Fibroblast of skin of scalp (primary cell): ENCODE data around the gene MOBP. TPM values are rescaled to one million over a fixed set of nuclear protein-coding genes. Genes with fewer than 3 reads are reported as not detected.
"Not testable (repeated sequence)": the region's sequence is repeated elsewhere in the genome, so short reads cannot be mapped to it uniquely, and the experiment has no call there.

Experiments
- DNase-seq: peaks from one replicate; pipeline ENCODE4 v3.0.0-alpha.2; 2013
- polyA plus RNA-seq, 2 experiments: library from polyadenylated mRNA; unstranded; fragments of 120-200 nt; gene quantifications; one replicate each; pipeline ENCODE4 v1.2.1, GENCODE V29; 2013; ENCODE audit not compliant: insufficient read length in 2 of 2

The MOBP gene
- not detected for polyA plus RNA-seq (2013, experiment 1 of 2; ENCODE audit: insufficient read length)
- 0.54 TPM for polyA plus RNA-seq (2013, experiment 2 of 2; ENCODE audit: insufficient read length)

GRCh38 chr3:39467394-39468107 lies at the start of gene MOBP:
TSS of gene MOBP (plus strand) at chr3:39467680. CDS start at chr3:39502070, 34,390 bp downstream.
- no peak for DNase-seq

GRCh38 chr3:39418556-39419225 lies 48.8 kb upstream of the MOBP start:
- not testable (repeated sequence) for DNase-seq

- no peak for DNase-seq
Measured at GRCh38 chr3:39419742-39420315, 47.7 kb upstream of the MOBP start.

- no peak for DNase-seq
Measured at GRCh38 chr3:39420543-39420942, 46.9 kb upstream of the MOBP start.

- DNase-seq: peak; percentile 54
Measured at GRCh38 chr3:39423436-39423970, 44.0 kb upstream of the MOBP start.

- DNase-seq: no peak
Measured at GRCh38 chr3:39426312-39426711, 41.2 kb upstream of the MOBP start.

GRCh38 chr3:39427506-39427905 lies 40.0 kb upstream of the MOBP start:
- no peak for DNase-seq

GRCh38 chr3:39428745-39429201 lies 38.7 kb upstream of the MOBP start:
- DNase-seq: no peak

- DNase-seq: no peak
Measured at GRCh38 chr3:39429466-39429865, 38.0 kb upstream of the MOBP start.

- no peak for DNase-seq
Measured at GRCh38 chr3:39432342-39432741, 35.1 kb upstream of the MOBP start.

- peak; percentile 41 for DNase-seq
Measured at GRCh38 chr3:39433642-39434041, 33.8 kb upstream of the MOBP start.

- peak; percentile 27 for DNase-seq
Measured at GRCh38 chr3:39434574-39434973, 32.9 kb upstream of the MOBP start.

- no peak for DNase-seq
Measured at GRCh38 chr3:39435006-39435748, 32.3 kb upstream of the MOBP start.

- no peak for DNase-seq
Measured at GRCh38 chr3:39438880-39439279, 28.6 kb upstream of the MOBP start.

- DNase-seq: no peak
Measured at GRCh38 chr3:39440316-39440715, 27.2 kb upstream of the MOBP start.

GRCh38 chr3:39443530-39443929 lies 23.9 kb upstream of the MOBP start:
- no peak for DNase-seq

- no peak for DNase-seq
Measured at GRCh38 chr3:39445927-39446326, 21.6 kb upstream of the MOBP start.

- no peak for DNase-seq
Measured at GRCh38 chr3:39446444-39446843, 21.0 kb upstream of the MOBP start.

GRCh38 chr3:39447637-39448483 lies 19.6 kb upstream of the MOBP start:
- peak; percentile 79 for DNase-seq

- DNase-seq: no peak
Measured at GRCh38 chr3:39448506-39449233, 18.8 kb upstream of the MOBP start.

- DNase-seq: no peak
Measured at GRCh38 chr3:39449796-39450195, 17.7 kb upstream of the MOBP start.
